H9 (cell line): ENCODE results near the gene HEPHL1. TPM values are rescaled to one million over a fixed set of nuclear protein-coding genes. Genes with fewer than 3 reads are reported as not detected.

Source experiments
- DNase-seq: peaks from one replicate; pipeline ENCODE4 v3.0.0-alpha.2; 2017
- H2AFZ ChIP-seq: one replicate; pipeline ENCODE4 v1.6.1; 2013; ENCODE audit warnings: mild to moderate bottlenecking, low read length, control low read depth, moderate library complexity
- H2AK5ac ChIP-seq: 2 replicates; pipeline ENCODE4 v1.6.1; 2013; ENCODE audit warnings: low read length, control low read depth, mixed read lengths; ENCODE audit not compliant: insufficient read length
- H2BK120ac ChIP-seq: one replicate; pipeline ENCODE4 v1.6.1; 2013; ENCODE audit warnings: low read depth, mild to moderate bottlenecking, low read length, control low read depth, inconsistent platforms; ENCODE audit not compliant: poor library complexity, severe bottlenecking
- H2BK12ac ChIP-seq: 2 replicates; pipeline ENCODE4 v1.6.1; 2013; ENCODE audit warnings: low read length, control low read depth, mixed read lengths, low read depth; ENCODE audit not compliant: insufficient read length
- H2BK15ac ChIP-seq: 2 replicates; pipeline ENCODE4 v1.6.1; 2013; ENCODE audit warnings: low read depth, low read length, control low read depth
- H2BK20ac ChIP-seq: one replicate; pipeline ENCODE4 v1.6.1; 2013; ENCODE audit warnings: low read depth, mild to moderate bottlenecking, low read length, control low read depth, inconsistent platforms; ENCODE audit not compliant: poor library complexity, severe bottlenecking
- H2BK5ac ChIP-seq: 2 replicates; pipeline ENCODE4 v1.6.1; 2013; ENCODE audit warnings: low read length, control low read depth, mixed read lengths; ENCODE audit not compliant: insufficient read length
- H3K14ac ChIP-seq: 2 replicates; pipeline ENCODE4 v1.6.1; 2013; ENCODE audit warnings: low read length, control low read depth; ENCODE audit not compliant: insufficient read depth
- H3K18ac ChIP-seq: 2 replicates; pipeline ENCODE4 v1.6.1; 2013; ENCODE audit warnings: low read depth, mild to moderate bottlenecking, mixed read lengths, low read length, control low read depth; ENCODE audit not compliant: insufficient read length
- H3K23ac ChIP-seq: 2 replicates; pipeline ENCODE4 v1.6.1; 2013; ENCODE audit warnings: low read length, control low read depth, mixed read lengths, low read depth; ENCODE audit not compliant: insufficient read length
- H3K23me2 ChIP-seq: 2 replicates; pipeline ENCODE4 v1.6.1; 2013; ENCODE audit warnings: low read depth, mild to moderate bottlenecking, mixed read lengths, low read length, control low read depth; ENCODE audit not compliant: insufficient read length, poor library complexity, severe bottlenecking
- H3K27ac ChIP-seq: 2 replicates; pipeline ENCODE4 v1.5.1; 2013; ENCODE audit warnings: low read length, control low read depth, mixed read lengths, low read depth; ENCODE audit not compliant: insufficient read length
- H3K27me3 ChIP-seq: 2 replicates; pipeline ENCODE4 v1.6.1; 2013; ENCODE audit warnings: low read length, control low read depth, inconsistent platforms; ENCODE audit not compliant: insufficient read depth
- H3K4ac ChIP-seq: 2 replicates; pipeline ENCODE4 v1.6.1; 2013; ENCODE audit warnings: low read depth, mild to moderate bottlenecking, control low read depth, inconsistent platforms, low read length, moderate library complexity
- H3K4me1 ChIP-seq: 2 replicates; pipeline ENCODE4 v1.6.1; 2013; ENCODE audit warnings: low read length, control low read depth, inconsistent platforms; ENCODE audit not compliant: insufficient read depth
- H3K4me2 ChIP-seq: 2 replicates; pipeline ENCODE4 v1.6.1; 2013; ENCODE audit warnings: low read length, control low read depth, mixed read lengths; ENCODE audit not compliant: insufficient read length, insufficient read depth
- H3K56ac ChIP-seq: 2 replicates; pipeline ENCODE4 v1.6.1; 2013; ENCODE audit warnings: low read depth, mild to moderate bottlenecking, mixed read lengths, low read length, control low read depth; ENCODE audit not compliant: insufficient read length
- H3K79me1 ChIP-seq: 2 replicates; pipeline ENCODE4 v1.6.1; 2013; ENCODE audit warnings: low read depth, mild to moderate bottlenecking, moderate library complexity, low read length, control low read depth, inconsistent platforms; ENCODE audit not compliant: insufficient read depth, poor library complexity, severe bottlenecking
- H3K79me2 ChIP-seq: 2 replicates; pipeline ENCODE4 v1.6.1; 2013; ENCODE audit warnings: low read length, control low read depth, inconsistent platforms; ENCODE audit not compliant: insufficient read depth
- H3K9ac ChIP-seq: 2 replicates; pipeline ENCODE4 v1.6.1; 2013; ENCODE audit warnings: low read length, control low read depth, mixed read lengths; ENCODE audit not compliant: insufficient read length; ENCODE audit errors: extremely low read depth
- H3K9me3 ChIP-seq: one replicate; pipeline ENCODE4 v1.6.1; 2013; ENCODE audit warnings: low read depth, low read length, inconsistent platforms; ENCODE audit not compliant: control insufficient read depth
- H3T11ph ChIP-seq: one replicate; pipeline ENCODE4 v1.6.1; 2013; ENCODE audit warnings: mild to moderate bottlenecking, low read length, control low read depth, inconsistent platforms
- H4K20me1 ChIP-seq: one replicate; pipeline ENCODE4 v1.6.1; 2013; ENCODE audit not compliant: control insufficient read depth, insufficient read length, insufficient read depth
- H4K5ac ChIP-seq: 2 replicates; pipeline ENCODE4 v1.6.1; 2013; ENCODE audit warnings: low read depth, mild to moderate bottlenecking, mixed read lengths, low read length, control low read depth; ENCODE audit not compliant: insufficient read length
- H4K8ac ChIP-seq: replicated peaks from 2 replicates; pipeline ENCODE4 v1.6.1; 2013; ENCODE audit warnings: low read length, control low read depth, mixed read lengths, low read depth; ENCODE audit not compliant: insufficient read length
- H4K91ac ChIP-seq: 2 replicates; pipeline ENCODE4 v1.6.1; 2013; ENCODE audit warnings: low read depth, mild to moderate bottlenecking, moderate library complexity, mixed read lengths, low read length, control low read depth; ENCODE audit not compliant: insufficient read length
- H3K27ac Mint-ChIP-seq, 3 experiments: 2 replicates in 2 of 3; 3 replicates in 1 of 3; pipeline ENCODE4 v1.8.0; 2020 to 2021; ENCODE audit warnings: mixed read lengths in 3 of 3, mild to moderate bottlenecking in 1 of 3, moderate library complexity in 1 of 3
- H3K27me3 Mint-ChIP-seq: 2 replicates; pipeline ENCODE4 v1.8.0; 2021; ENCODE audit warnings: low read depth, mild to moderate bottlenecking, moderate library complexity, mixed read lengths
- H3K36me3 Mint-ChIP-seq, 3 experiments: 2 replicates in 2 of 3; 3 replicates in 1 of 3; pipeline ENCODE4 v1.8.0; 2020 to 2021; ENCODE audit warnings: low read depth in 3 of 3, mixed read lengths in 3 of 3; ENCODE audit not compliant: insufficient read depth in 1 of 3
- H3K4me1 Mint-ChIP-seq, 2 experiments: 2 replicates each; pipeline ENCODE4 v1.8.0; 2020; ENCODE audit warnings: mixed read lengths in 2 of 2
- H3K4me3 Mint-ChIP-seq, 2 experiments: 2 replicates in 1 of 2; 3 replicates in 1 of 2; pipeline ENCODE4 v1.8.0; 2020 to 2021; ENCODE audit warnings: mild to moderate bottlenecking in 2 of 2, mixed read lengths in 2 of 2, moderate library complexity in 1 of 2
- H3K9me3 Mint-ChIP-seq, 2 experiments: 2 replicates in 1 of 2; 3 replicates in 1 of 2; pipeline ENCODE4 v1.8.0; 2020; ENCODE audit warnings: mild to moderate bottlenecking in 2 of 2, mixed read lengths in 2 of 2, moderate library complexity in 1 of 2
- CTCF ChIP-seq: fragments of 200-600 bp; sonication (generic); conservative IDR thresholded peaks from 3 replicates; pipeline ENCODE4 v1.8.0; 2021; ENCODE audit warnings: antibody characterized with exemption, mild to moderate bottlenecking
- WGBS: extraction: QIAGEN DNeasy Blood & Tissue Kit; methylation state at CpG from one replicate; pipeline ENCODE4 v1.1.7; 2013; ENCODE audit warnings: missing lambda C conversion rate, low lambda C conversion rate, mixed read lengths; ENCODE audit not compliant: insufficient read length; ENCODE audit errors: extremely low coverage; 5-methylcytosine and 5-hydroxymethylcytosine counted together
- total RNA-seq: library from RNA; stranded (reverse); gene quantifications from 2 replicates; pipeline ENCODE4 v1.2.1, GENCODE V29; 2021

Gene HEPHL1
- total RNA-seq, 1 experiment from 2014 or later = not detected

DNA sequence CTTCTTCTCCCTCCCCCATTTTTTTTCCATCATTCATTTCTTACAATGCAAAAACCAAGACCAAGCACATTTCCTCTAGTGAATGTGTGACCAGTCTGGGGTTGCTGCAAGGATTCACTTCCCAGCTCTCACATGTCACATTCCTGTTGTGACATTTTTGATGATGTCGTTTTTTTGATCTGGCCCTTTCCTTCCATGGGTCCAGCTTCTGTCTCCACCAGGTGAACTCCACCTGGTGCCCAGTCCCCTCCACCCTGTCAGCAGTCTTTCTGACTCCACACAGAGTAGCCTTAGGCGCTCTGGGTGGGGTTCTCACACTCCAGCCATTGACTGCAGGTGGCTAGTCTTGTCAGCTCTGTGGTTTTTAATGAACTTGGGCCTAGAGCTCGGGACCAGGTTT lies 123.1 kb downstream of the HEPHL1 start:
- no peak overlapping the region for H3K27ac ChIP-seq
- H3K4me1 ChIP-seq = peaks cover 13% of the 10 kb centered on the region; the same call in 1 of the 2 replicates
- no peak overlapping the region for H3T11ph ChIP-seq
- H2AFZ ChIP-seq = no peak overlapping the region
- no peaks in the 10 kb centered on the region for H3K9me3 Mint-ChIP-seq
- no peak overlapping the region for H2BK5ac ChIP-seq
- H3K4ac ChIP-seq = no peak overlapping the region
- H3K23ac ChIP-seq = no peak overlapping the region
- TF ChIP-seq CTCF = no peak
- peaks cover 70 to 76% of the 10 kb centered on the region in 2 experiments for H3K4me1 Mint-ChIP-seq
- peaks cover 4 to 7% (median 4%) of the 10 kb centered on the region in 3 experiments; a peak in 5 of 7 replicates for H3K36me3 Mint-ChIP-seq
- H4K8ac ChIP-seq = no peak overlapping the region
- no peak for DNase-seq
- no peak overlapping the region for H3K18ac ChIP-seq
- no peak overlapping the region for H2BK12ac ChIP-seq
- no peak overlapping the region for H3K4me2 ChIP-seq
- H2BK120ac ChIP-seq = no peak overlapping the region
- H4K91ac ChIP-seq = no peak overlapping the region
- no peak overlapping the region for H3K56ac ChIP-seq
- H2AK5ac ChIP-seq = no peak overlapping the region
- H3K14ac ChIP-seq = no peak overlapping the region
- no peaks in the 10 kb centered on the region for H3K9me3 ChIP-seq
- H3K79me1 ChIP-seq = peaks cover 15% of the 10 kb centered on the region
- H4K20me1 ChIP-seq = no peaks in the 10 kb centered on the region
- WGBS = no CpG with 5 or more reads among the region's 3 CpGs
- peaks cover 64% of the 10 kb centered on the region for H3K79me2 ChIP-seq
- no peak overlapping the region for H2BK20ac ChIP-seq
- H3K23me2 ChIP-seq = no peaks in the 10 kb centered on the region
- no peak overlapping the region for H2BK15ac ChIP-seq
- H3K27me3 ChIP-seq = no peaks in the 10 kb centered on the region; the same call in 1 of the 2 replicates
- H3K9ac ChIP-seq = no peak overlapping the region
- H4K5ac ChIP-seq = no peak overlapping the region
- peak overlapping the region in 1 of 3 experiments; percentile 2; a peak in 1 of 7 replicates for H3K27ac Mint-ChIP-seq
- no peak overlapping the region for H3K4me3 Mint-ChIP-seq
- H3K27me3 Mint-ChIP-seq = no peaks in the 10 kb centered on the region
